ENCODE results near the gene SYNPO2.
"Not testable (repeated sequence)": the region's sequence is repeated elsewhere in the genome, so short reads cannot be mapped to it uniquely, and the experiment has no call there.

Gene SYNPO2

GRCh38 chr4:118869808-118870342 lies 18.8 kb upstream of the SYNPO2 start:
- Mint-ChIP-seq H3K9me3 (no peaks in the 10 kb centered on the region), H3K27me3 (no peaks in the 10 kb centered on the region), H3K4me1 (peaks cover 5% of the 10 kb centered on the region), H3K36me3 (peaks cover 2% of the 10 kb centered on the region), H3K4me3 (no peak overlapping the region), H3K27ac (no peak overlapping the region)

GRCh38 chr4:118872181-118872580 lies 16.5 kb upstream of the SYNPO2 start:
- H3K27me3 Mint-ChIP-seq = no peaks in the 10 kb centered on the region

GRCh38 chr4:118877797-118878196 lies 10.9 kb upstream of the SYNPO2 start:
- peaks cover 1% of the 10 kb centered on the region for H3K27me3 Mint-ChIP-seq
- H3K27ac Mint-ChIP-seq = no peak overlapping the region
- H3K9me3 Mint-ChIP-seq = peaks cover 6% of the 10 kb centered on the region
- no peak overlapping the region for H3K4me3 Mint-ChIP-seq
- peaks cover 9% of the 10 kb centered on the region for H3K36me3 Mint-ChIP-seq
- no peaks in the 10 kb centered on the region for H3K4me1 Mint-ChIP-seq

More at GRCh38 chr4:118872181-118872580, 16.5 kb upstream of the SYNPO2 start:
- Mint-ChIP-seq H3K4me1 (no peaks in the 10 kb centered on the region), H3K4me3 (no peak overlapping the region), H3K27ac (no peak overlapping the region), H3K9me3 (peaks cover 5% of the 10 kb centered on the region), H3K36me3 (peaks cover 8% of the 10 kb centered on the region)

GRCh38 chr4:118878507-118878906 lies 10.1 kb upstream of the SYNPO2 start:
- H3K4me1 Mint-ChIP-seq, H3K27me3 Mint-ChIP-seq, H3K27ac Mint-ChIP-seq: not testable (repeated sequence)

GRCh38 chr4:118879409-118879808 lies 9.2 kb upstream of the SYNPO2 start:
- H3K27me3 Mint-ChIP-seq = peaks cover 3% of the 10 kb centered on the region
- H3K4me3 Mint-ChIP-seq = no peak overlapping the region
- H3K9me3 Mint-ChIP-seq = peaks cover 6% of the 10 kb centered on the region
- H3K4me1 Mint-ChIP-seq = no peaks in the 10 kb centered on the region
- H3K27ac Mint-ChIP-seq = no peak overlapping the region
- H3K36me3 Mint-ChIP-seq = peaks cover 7% of the 10 kb centered on the region

More at GRCh38 chr4:118878507-118878906, 10.1 kb upstream of the SYNPO2 start:
- not testable (repeated sequence) for H3K4me3 Mint-ChIP-seq, H3K9me3 Mint-ChIP-seq, H3K36me3 Mint-ChIP-seq

- no peak overlapping the region for H3K4me3 Mint-ChIP-seq
- H3K4me1 Mint-ChIP-seq = no peaks in the 10 kb centered on the region
These were observed 7.0 kb upstream of the SYNPO2 start for GRCh38 chr4:118881512-118882146.

GRCh38 chr4:118883861-118884260 lies 4.8 kb upstream of the SYNPO2 start:
- peaks cover 12% of the 10 kb centered on the region for H3K27me3 Mint-ChIP-seq
- H3K4me1 Mint-ChIP-seq = peaks cover 7% of the 10 kb centered on the region
- no peak overlapping the region for H3K27ac Mint-ChIP-seq
- H3K4me3 Mint-ChIP-seq = no peak overlapping the region
- H3K9me3 Mint-ChIP-seq = no peaks in the 10 kb centered on the region
- no peaks in the 10 kb centered on the region for H3K36me3 Mint-ChIP-seq

More at GRCh38 chr4:118881512-118882146, 7.0 kb upstream of the SYNPO2 start:
- peaks cover 6% of the 10 kb centered on the region for H3K9me3 Mint-ChIP-seq
- H3K27ac Mint-ChIP-seq = no peak overlapping the region
- peaks cover 3% of the 10 kb centered on the region for H3K27me3 Mint-ChIP-seq
- H3K36me3 Mint-ChIP-seq = peaks cover 5% of the 10 kb centered on the region

- Mint-ChIP-seq H3K9me3 (no peaks in the 10 kb centered on the region), H3K27me3 (peaks cover 17% of the 10 kb centered on the region), H3K27ac (no peak overlapping the region), H3K4me3 (no peak overlapping the region), H3K36me3 (no peaks in the 10 kb centered on the region), H3K4me1 (peaks cover 13% of the 10 kb centered on the region)
These were observed 3.9 kb upstream of the SYNPO2 start for GRCh38 chr4:118884716-118885115.

- peaks cover 17% of the 10 kb centered on the region for H3K4me1 Mint-ChIP-seq
- no peaks in the 10 kb centered on the region for H3K9me3 Mint-ChIP-seq
- no peak overlapping the region for H3K27ac Mint-ChIP-seq
- peaks cover 24% of the 10 kb centered on the region for H3K27me3 Mint-ChIP-seq
- H3K4me3 Mint-ChIP-seq = peak overlapping the region; percentile 83
- no peaks in the 10 kb centered on the region for H3K36me3 Mint-ChIP-seq
These were observed 648 bp downstream of the SYNPO2 start for GRCh38 chr4:118889312-118889691.

GRCh38 chr4:118894034-118894433 lies 5.4 kb downstream of the SYNPO2 start:
- Mint-ChIP-seq H3K36me3 (no peaks in the 10 kb centered on the region), H3K9me3 (no peaks in the 10 kb centered on the region), H3K27me3 (peaks cover 13% of the 10 kb centered on the region), H3K4me1 (peaks cover 8% of the 10 kb centered on the region), H3K27ac (no peak overlapping the region), H3K4me3 (no peak overlapping the region)

GRCh38 chr4:118898221-118898620 lies 9.6 kb downstream of the SYNPO2 start:
- H3K36me3 Mint-ChIP-seq = no peaks in the 10 kb centered on the region
- H3K27me3 Mint-ChIP-seq = no peaks in the 10 kb centered on the region
- H3K4me3 Mint-ChIP-seq = no peak overlapping the region
- H3K4me1 Mint-ChIP-seq = no peaks in the 10 kb centered on the region
- H3K27ac Mint-ChIP-seq = no peak overlapping the region
- H3K9me3 Mint-ChIP-seq = no peaks in the 10 kb centered on the region

- no peaks in the 10 kb centered on the region for H3K4me1 Mint-ChIP-seq
- no peaks in the 10 kb centered on the region for H3K27me3 Mint-ChIP-seq
- no peaks in the 10 kb centered on the region for H3K9me3 Mint-ChIP-seq
- H3K36me3 Mint-ChIP-seq = no peaks in the 10 kb centered on the region
- H3K27ac Mint-ChIP-seq = no peak overlapping the region
- no peak overlapping the region for H3K4me3 Mint-ChIP-seq
These were observed 10.1 kb downstream of the SYNPO2 start for GRCh38 chr4:118898684-118899138.

- Mint-ChIP-seq H3K27me3 (no peaks in the 10 kb centered on the region), H3K4me1 (no peaks in the 10 kb centered on the region), H3K36me3 (no peaks in the 10 kb centered on the region), H3K27ac (no peak overlapping the region), H3K4me3 (no peak overlapping the region), H3K9me3 (no peaks in the 10 kb centered on the region)
These were observed 15.8 kb downstream of the SYNPO2 start for GRCh38 chr4:118904418-118904817.

GRCh38 chr4:118904935-118905334 lies 16.3 kb downstream of the SYNPO2 start:
- H3K4me1 Mint-ChIP-seq = no peaks in the 10 kb centered on the region

GRCh38 chr4:118905566-118905965 lies 16.9 kb downstream of the SYNPO2 start:
- H3K4me3 Mint-ChIP-seq = no peak overlapping the region

More at GRCh38 chr4:118904935-118905334, 16.3 kb downstream of the SYNPO2 start:
- no peaks in the 10 kb centered on the region for H3K36me3 Mint-ChIP-seq
- no peak overlapping the region for H3K4me3 Mint-ChIP-seq
- no peaks in the 10 kb centered on the region for H3K9me3 Mint-ChIP-seq
- H3K27ac Mint-ChIP-seq = no peak overlapping the region
- H3K27me3 Mint-ChIP-seq = no peaks in the 10 kb centered on the region

GRCh38 chr4:118909173-118909956 lies 20.7 kb downstream of the SYNPO2 start:
- Mint-ChIP-seq H3K27ac (no peak overlapping the region), H3K27me3 (peaks cover 3% of the 10 kb centered on the region), H3K36me3 (no peaks in the 10 kb centered on the region), H3K4me3 (no peak overlapping the region), H3K4me1 (no peaks in the 10 kb centered on the region), H3K9me3 (no peaks in the 10 kb centered on the region)

More at GRCh38 chr4:118905566-118905965, 16.9 kb downstream of the SYNPO2 start:
- Mint-ChIP-seq H3K9me3 (no peaks in the 10 kb centered on the region), H3K36me3 (no peaks in the 10 kb centered on the region), H3K27me3 (no peaks in the 10 kb centered on the region), H3K4me1 (no peaks in the 10 kb centered on the region), H3K27ac (no peak overlapping the region)
